ENCODE results near the gene LRRN4CL.
"Not testable (repeated sequence)": the region's sequence is repeated elsewhere in the genome, so short reads cannot be mapped to it uniquely, and the experiment has no call there.

DNA sequence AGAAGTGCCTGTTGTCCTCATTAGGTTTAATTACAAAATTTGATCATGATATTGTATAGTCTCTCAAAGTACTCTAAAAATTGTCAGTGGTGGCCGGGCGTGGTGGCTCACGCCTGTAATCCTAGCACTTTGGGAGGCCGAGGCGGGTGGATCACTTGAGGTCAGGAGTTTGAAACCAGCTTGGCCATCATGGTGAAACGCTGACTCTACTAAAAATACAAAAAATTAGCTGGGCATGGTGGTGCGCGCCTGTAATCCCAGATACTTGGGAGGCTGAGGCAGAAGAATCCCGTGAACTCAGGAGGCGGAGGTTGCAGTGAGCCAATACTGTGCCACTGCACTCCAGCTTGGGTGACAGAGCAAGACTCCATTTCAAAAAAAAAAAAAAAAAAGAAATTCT, 13.9 kb downstream of the LRRN4CL start:
- not testable (repeated sequence) for TF ChIP-seq POLR2A (IDR thresholded peaks at IDR 0.05)
- TF ChIP-seq, protein P1, sequence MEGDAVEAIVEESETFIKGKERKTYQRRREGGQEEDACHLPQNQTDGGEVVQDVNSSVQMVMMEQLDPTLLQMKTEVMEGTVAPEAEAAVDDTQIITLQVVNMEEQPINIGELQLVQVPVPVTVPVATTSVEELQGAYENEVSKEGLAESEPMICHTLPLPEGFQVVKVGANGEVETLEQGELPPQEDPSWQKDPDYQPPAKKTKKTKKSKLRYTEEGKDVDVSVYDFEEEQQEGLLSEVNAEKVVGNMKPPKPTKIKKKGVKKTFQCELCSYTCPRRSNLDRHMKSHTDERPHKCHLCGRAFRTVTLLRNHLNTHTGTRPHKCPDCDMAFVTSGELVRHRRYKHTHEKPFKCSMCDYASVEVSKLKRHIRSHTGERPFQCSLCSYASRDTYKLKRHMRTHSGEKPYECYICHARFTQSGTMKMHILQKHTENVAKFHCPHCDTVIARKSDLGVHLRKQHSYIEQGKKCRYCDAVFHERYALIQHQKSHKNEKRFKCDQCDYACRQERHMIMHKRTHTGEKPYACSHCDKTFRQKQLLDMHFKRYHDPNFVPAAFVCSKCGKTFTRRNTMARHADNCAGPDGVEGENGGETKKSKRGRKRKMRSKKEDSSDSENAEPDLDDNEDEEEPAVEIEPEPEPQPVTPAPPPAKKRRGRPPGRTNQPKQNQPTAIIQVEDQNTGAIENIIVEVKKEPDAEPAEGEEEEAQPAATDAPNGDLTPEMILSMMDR (IDR thresholded peaks at IDR 0.05), result not testable (repeated sequence)
